Immature natural killer cell (primary cell): ENCODE measurements around the gene C1orf210. TPM values are rescaled to one million over a fixed set of nuclear protein-coding genes. Genes with fewer than 3 reads are reported as not detected.
A peak's percentile ranks its signal among the peaks of the same experiment; 100 is the strongest.

Experiments
- DNase-seq, 3 donors: peaks; one replicate each; pipeline ENCODE4 v3.0.0; 2022; ENCODE audit warnings: mixed read lengths in 1 of 3
- H3K27ac Mint-ChIP-seq, 6 donors: one replicate each; pipeline ENCODE4 v1.8.0; 2020; ENCODE audit warnings: mixed read lengths in 6 of 6, mild to moderate bottlenecking in 5 of 6, inconsistent platforms in 4 of 6, moderate library complexity in 3 of 6
- H3K27me3 Mint-ChIP-seq, 3 donors: one replicate each; pipeline ENCODE4 v1.8.0; 2020 to 2021; ENCODE audit warnings: low read depth in 3 of 3, mild to moderate bottlenecking in 3 of 3, mixed read lengths in 3 of 3, moderate library complexity in 3 of 3, inconsistent platforms in 1 of 3
- H3K36me3 Mint-ChIP-seq, 3 donors: one replicate each; pipeline ENCODE4 v1.8.0; 2020; ENCODE audit warnings: mixed read lengths in 3 of 3, inconsistent platforms in 2 of 3, mild to moderate bottlenecking in 2 of 3
- H3K4me1 Mint-ChIP-seq, 2 donors: one replicate each; pipeline ENCODE4 v1.8.0; 2020; ENCODE audit warnings: inconsistent platforms in 2 of 2, mild to moderate bottlenecking in 2 of 2, mixed read lengths in 2 of 2, moderate library complexity in 1 of 2
- H3K4me3 Mint-ChIP-seq, 5 donors: one replicate each; pipeline ENCODE4 v1.8.0; 2020; ENCODE audit warnings: mild to moderate bottlenecking in 5 of 5, mixed read lengths in 5 of 5, inconsistent platforms in 3 of 5, moderate library complexity in 3 of 5
- H3K9me3 Mint-ChIP-seq, 6 donors: one replicate each; pipeline ENCODE4 v1.8.0; 2020; ENCODE audit warnings: mild to moderate bottlenecking in 6 of 6, mixed read lengths in 6 of 6, inconsistent platforms in 4 of 6, moderate library complexity in 3 of 6
- polyA plus RNA-seq, 3 donors: library from polyadenylated mRNA; unstranded; fragments of 300-500 nt; fragmentation: Illumina TruSeq; gene quantifications; one replicate each; pipeline ENCODE4 v1.2.3, GENCODE V29; 2021

Gene C1orf210
- polyA plus RNA-seq, 3 donors from 2014 or later = not detected

DNA sequence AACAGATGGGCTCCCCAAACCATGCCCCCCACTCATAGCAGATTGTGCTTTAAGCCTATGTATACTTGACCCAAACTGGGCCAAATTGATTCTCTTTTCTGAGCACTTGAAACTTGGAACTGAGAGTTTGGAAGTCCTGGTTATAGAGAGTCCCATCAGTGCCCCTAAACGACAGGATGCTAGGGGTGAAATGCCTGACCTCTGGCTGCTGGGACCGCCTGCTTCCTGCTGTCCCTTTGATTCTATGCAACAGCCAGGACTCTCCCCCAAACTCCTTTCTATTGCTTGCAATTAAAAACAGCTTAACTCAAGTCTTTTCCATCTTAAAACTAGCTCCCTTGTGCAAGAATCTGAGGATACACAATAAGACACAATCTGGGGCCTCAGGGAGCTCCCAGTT is 4.7 kb downstream of the C1orf210 start:
- Mint-ChIP-seq H3K4me3 (no peak overlapping the region), H3K27ac (no peak overlapping the region), H3K9me3 (no peaks in the 10 kb centered on the region), H3K27me3 (no peaks in the 10 kb centered on the region), H3K36me3 (no peaks in the 10 kb centered on the region), H3K4me1 (peaks cover 0 to 1% of the 10 kb centered on the region in 2 donors)
- DNase-seq = no peak

DNA sequence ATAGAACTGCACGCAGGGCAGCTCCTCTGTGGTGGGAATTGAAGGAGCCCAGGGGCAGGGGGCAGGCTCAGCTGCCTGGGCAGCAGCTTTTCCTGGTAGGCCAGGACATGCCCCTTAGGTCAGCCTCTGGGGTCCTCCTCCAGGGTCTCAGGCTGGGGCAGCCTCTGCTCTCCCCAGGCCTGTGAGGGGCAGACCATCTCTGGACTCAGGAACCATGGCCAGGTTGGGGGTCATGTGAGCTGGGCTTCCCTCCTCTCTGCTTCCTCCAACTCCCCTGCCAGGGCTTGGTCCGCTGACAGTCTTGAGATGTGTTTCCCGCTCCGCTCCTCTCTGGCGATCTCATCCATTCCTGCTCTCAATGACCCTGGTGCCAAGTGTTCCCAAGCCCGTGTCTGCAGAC is 5.7 kb downstream of the C1orf210 start:
- Mint-ChIP-seq H3K27ac (no peak overlapping the region), H3K4me1 (peaks cover 5 to 7% of the 10 kb centered on the region in 2 donors), H3K36me3 (no peaks in the 10 kb centered on the region), H3K4me3 (no peak overlapping the region), H3K27me3 (no peaks in the 10 kb centered on the region), H3K9me3 (no peaks in the 10 kb centered on the region)
- DNase-seq = no peak

DNA sequence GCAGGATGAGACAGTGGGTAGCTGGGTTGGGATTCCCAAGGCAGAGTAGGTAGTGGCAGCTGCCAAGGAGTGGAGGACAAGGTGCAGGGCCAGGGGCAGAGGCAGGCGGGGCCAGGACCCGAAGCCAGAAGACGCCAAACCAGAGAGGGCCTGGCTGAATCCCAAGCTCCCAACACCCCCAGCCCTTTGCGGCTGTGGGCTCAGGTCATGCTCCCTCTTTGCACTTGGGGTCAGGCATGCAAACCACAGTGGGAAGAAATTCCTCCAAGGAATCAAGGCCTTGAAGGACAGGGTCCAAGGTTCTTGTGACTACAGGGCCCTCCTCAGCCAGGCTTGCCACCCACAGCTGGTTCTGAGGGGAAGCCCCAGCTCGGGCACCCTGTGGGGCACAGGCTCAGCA is 6.2 kb downstream of the C1orf210 start:
- H3K9me3 Mint-ChIP-seq = no peaks in the 10 kb centered on the region
- H3K27me3 Mint-ChIP-seq = peaks cover 0 to 2% (median 0%) of the 10 kb centered on the region in 3 donors
- H3K36me3 Mint-ChIP-seq = peaks cover 0 to 4% (median 0%) of the 10 kb centered on the region in 3 donors
- no peak overlapping the region for H3K27ac Mint-ChIP-seq
- DNase-seq = no peak
- no peak overlapping the region for H3K4me3 Mint-ChIP-seq
- H3K4me1 Mint-ChIP-seq = peaks cover 10 to 12% of the 10 kb centered on the region in 2 donors

DNA sequence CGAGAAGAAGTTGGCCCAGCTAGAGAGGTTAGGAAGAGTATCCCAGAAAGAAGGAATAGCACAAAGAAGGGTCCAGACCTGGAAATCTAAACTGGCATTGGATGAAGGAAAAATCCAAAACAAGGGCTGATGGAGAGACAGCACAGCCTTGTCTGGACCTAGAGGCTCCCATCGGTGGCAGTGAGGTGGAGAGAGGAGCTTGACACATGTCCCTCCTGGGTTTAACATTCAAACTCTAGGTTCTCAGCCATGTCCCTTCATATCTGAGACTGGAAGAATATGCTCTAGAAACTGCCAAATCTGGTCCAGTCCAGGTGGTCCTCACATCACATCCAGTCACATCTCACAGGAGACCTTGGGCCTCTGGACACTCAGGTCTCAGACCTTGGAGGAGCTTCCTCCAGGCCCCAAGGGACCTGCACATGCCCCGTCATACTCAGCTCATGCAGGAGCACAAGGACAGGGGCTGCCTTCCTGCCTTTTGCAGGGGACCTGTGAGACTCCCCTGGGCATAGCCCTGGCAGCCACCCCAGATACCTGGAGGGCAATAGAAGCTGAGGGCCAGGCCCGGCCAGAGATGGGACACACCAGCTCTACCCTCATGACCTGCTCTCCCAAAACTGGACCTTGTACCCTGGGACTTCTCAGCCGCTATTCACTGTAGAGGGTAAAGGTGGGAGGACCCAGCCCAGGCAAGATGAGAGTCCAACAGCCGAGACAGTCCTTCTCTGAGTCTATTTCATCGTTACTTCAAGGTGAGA is 8.1 kb downstream of the C1orf210 start:
- Mint-ChIP-seq H3K27me3 (peaks cover 0 to 2% (median 0%) of the 10 kb centered on the region in 3 donors), H3K9me3 (no peaks in the 10 kb centered on the region), H3K4me3 (no peak overlapping the region), H3K4me1 (peaks cover 13 to 14% of the 10 kb centered on the region in 2 donors), H3K36me3 (peaks cover 0 to 4% (median 0%) of the 10 kb centered on the region in 3 donors), H3K27ac (no peak overlapping the region)
- DNase-seq = no peak

DNA sequence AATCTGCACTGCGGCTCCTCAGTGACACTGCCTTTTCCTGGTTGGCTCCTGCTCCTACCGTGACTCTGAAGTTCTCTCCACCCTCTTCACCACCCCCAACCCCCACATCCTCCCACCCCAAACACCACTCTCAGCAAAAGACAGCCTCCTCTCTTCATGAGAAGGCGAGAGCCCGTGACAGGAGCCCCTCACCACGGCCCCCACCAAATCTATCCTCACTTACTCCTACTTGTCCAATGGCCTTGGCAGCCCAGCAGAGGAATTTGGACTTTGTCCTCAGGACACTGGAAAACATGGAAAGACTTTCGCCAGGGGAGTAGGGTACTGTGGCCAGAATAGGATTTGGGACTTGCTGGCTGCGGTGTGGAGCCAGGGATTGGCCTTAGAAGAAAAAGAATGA is 8.7 kb downstream of the C1orf210 start:
- H3K4me3 Mint-ChIP-seq = no peak overlapping the region
- no peaks in the 10 kb centered on the region for H3K9me3 Mint-ChIP-seq
- no peak for DNase-seq
- no peak overlapping the region for H3K27ac Mint-ChIP-seq
- H3K4me1 Mint-ChIP-seq = peaks cover 15% of the 10 kb centered on the region in 2 donors
- H3K36me3 Mint-ChIP-seq = peaks cover 0 to 4% (median 0%) of the 10 kb centered on the region in 3 donors
- peaks cover 0 to 2% (median 0%) of the 10 kb centered on the region in 3 donors for H3K27me3 Mint-ChIP-seq

DNA sequence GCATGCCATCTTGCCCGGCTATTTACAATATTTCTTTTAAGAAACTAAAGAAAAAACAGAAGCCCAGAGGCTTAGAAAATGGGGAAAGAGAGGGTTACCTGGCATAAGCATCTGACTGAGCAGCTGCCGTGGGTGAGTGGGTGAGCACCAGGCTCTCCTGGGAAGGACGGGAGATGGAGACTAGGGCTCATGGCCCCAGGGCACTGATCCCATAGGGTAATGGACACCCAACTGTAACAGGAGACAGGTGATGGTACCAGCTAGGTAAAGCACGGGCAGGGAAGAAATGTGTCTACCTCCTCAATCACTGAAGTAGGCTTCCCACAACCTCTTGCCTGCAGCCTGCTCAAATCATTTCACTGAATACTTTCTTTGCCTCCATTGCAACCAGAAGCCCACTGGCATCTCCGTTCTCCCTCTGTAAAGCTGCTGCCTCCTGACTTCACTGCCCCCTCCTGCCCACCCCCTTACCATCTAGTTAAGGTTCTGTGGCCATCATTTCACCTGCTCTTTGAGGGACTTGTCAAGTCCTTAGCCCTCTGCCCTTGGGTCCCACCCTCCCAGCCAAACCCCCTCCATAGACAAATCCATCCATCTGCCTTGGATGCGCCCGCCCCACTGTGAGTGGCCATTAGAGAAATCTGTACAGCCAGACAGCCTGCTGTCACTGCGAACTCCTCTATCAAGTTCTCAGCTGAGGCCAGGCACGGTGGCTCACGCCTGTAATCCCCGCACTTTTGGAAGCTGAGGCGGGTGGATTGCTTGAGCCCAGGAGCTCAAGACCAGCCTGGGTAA is 9.4 kb downstream of the C1orf210 start:
- Mint-ChIP-seq H3K27ac (peak overlapping the region in 1 of 6 donors; percentile 2), H3K4me3 (no peak overlapping the region), H3K36me3 (peaks cover 0 to 4% (median 0%) of the 10 kb centered on the region in 3 donors), H3K9me3 (no peaks in the 10 kb centered on the region), H3K4me1 (peaks cover 19 to 21% of the 10 kb centered on the region in 2 donors), H3K27me3 (peaks cover 0 to 4% (median 2%) of the 10 kb centered on the region in 3 donors)
- DNase-seq = no peak

DNA sequence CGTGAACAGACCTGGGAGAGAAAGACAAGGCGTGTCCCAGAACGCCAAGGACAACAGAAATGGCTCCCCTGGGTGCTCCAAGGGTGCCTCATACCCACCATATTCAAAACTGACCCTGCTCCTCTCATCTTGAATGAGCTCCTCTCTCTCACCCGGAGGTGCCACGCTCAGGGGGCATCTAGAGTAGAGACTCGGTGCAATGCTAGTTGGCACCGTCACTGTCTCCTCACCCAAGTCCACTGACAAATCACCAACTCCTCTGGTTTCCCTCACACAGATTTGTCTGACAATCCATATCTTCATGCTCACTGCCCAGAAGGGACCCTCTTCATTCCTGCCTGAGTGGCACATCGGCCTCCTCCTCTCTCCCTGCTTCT is 10.6 kb downstream of the C1orf210 start:
- no peaks in the 10 kb centered on the region for H3K9me3 Mint-ChIP-seq
- H3K4me1 Mint-ChIP-seq = peaks cover 30 to 31% of the 10 kb centered on the region in 2 donors
- H3K27me3 Mint-ChIP-seq = peaks cover 2 to 4% (median 4%) of the 10 kb centered on the region in 3 donors
- DNase-seq = no peak
- peak overlapping the region; percentile 35 to 83 (median 58) for H3K4me3 Mint-ChIP-seq
- H3K36me3 Mint-ChIP-seq = peaks cover 0 to 4% (median 0%) of the 10 kb centered on the region in 3 donors
- peak overlapping the region in 5 of 6 donors; percentile 51 to 85 (median 72) for H3K27ac Mint-ChIP-seq

DNA sequence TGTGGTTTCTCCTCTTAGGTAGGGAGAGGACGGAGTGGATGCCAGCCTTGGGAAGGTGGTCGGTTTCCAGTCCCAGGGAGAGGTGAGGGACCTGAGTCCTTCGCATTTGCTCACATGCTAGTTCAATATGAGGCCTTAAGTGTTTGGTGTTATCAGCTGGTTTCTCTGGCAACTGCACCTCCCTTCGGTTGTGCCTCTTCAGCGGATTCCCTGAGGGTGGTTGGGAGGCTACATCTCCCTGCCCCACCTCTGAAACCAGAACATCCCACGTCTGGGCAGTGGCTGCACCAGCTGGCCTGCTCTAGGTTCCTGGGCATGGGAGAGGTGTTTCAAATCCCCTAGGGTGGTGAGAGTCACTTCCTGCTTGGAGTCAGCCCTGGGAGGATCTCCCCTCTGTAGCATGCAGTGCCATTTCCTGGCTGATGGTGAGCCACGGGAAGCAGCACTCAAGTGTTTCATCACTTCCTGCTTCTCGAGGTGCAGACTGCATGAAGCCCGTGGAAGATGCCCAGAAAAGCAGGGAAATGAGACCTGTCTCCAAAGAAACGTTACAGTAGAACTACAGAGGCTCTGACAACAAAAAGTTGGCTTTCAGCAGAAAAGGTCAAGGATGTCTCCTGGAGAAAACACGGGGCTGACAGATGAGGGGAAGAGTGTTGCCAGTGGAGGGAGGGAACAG is 11.1 kb downstream of the C1orf210 start:
- peaks cover 30 to 31% of the 10 kb centered on the region in 2 donors for H3K4me1 Mint-ChIP-seq
- peak overlapping the region; percentile 25 to 85 (median 56) for H3K27ac Mint-ChIP-seq
- DNase-seq = peak; percentile 21 to 25 (median 21)
- no peaks in the 10 kb centered on the region for H3K9me3 Mint-ChIP-seq
- H3K36me3 Mint-ChIP-seq = peaks cover 0 to 4% (median 0%) of the 10 kb centered on the region in 3 donors
- peak overlapping the region; percentile 35 to 83 (median 58) for H3K4me3 Mint-ChIP-seq
- peaks cover 4% of the 10 kb centered on the region in 3 donors for H3K27me3 Mint-ChIP-seq

DNA sequence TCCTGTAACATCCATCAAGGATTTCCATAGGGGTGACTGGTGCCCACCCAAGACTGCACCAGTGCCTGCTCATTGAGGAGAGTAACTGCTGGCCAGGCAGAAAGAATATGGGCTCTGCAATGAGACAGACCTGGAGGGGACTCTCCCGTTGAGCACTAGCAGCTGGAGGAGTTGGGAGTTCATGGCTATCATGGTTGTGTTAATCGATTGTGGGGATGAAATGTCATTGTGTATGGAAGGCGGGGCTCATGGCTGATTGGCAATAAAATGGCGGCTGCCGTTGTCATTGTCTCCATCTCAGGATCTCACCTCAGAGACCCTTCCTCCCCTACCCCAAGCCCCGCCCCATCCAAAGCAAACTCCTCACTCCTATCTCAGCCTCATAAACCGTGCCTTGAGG is 11.7 kb downstream of the C1orf210 start:
- Mint-ChIP-seq H3K27ac (peak overlapping the region in 2 of 6 donors; percentile 40 to 72), H3K36me3 (peaks cover 0 to 4% (median 0%) of the 10 kb centered on the region in 3 donors), H3K4me1 (peaks cover 30 to 31% of the 10 kb centered on the region in 2 donors), H3K4me3 (no peak overlapping the region), H3K27me3 (peaks cover 4 to 6% (median 4%) of the 10 kb centered on the region in 3 donors), H3K9me3 (no peaks in the 10 kb centered on the region)
- DNase-seq = no peak

DNA sequence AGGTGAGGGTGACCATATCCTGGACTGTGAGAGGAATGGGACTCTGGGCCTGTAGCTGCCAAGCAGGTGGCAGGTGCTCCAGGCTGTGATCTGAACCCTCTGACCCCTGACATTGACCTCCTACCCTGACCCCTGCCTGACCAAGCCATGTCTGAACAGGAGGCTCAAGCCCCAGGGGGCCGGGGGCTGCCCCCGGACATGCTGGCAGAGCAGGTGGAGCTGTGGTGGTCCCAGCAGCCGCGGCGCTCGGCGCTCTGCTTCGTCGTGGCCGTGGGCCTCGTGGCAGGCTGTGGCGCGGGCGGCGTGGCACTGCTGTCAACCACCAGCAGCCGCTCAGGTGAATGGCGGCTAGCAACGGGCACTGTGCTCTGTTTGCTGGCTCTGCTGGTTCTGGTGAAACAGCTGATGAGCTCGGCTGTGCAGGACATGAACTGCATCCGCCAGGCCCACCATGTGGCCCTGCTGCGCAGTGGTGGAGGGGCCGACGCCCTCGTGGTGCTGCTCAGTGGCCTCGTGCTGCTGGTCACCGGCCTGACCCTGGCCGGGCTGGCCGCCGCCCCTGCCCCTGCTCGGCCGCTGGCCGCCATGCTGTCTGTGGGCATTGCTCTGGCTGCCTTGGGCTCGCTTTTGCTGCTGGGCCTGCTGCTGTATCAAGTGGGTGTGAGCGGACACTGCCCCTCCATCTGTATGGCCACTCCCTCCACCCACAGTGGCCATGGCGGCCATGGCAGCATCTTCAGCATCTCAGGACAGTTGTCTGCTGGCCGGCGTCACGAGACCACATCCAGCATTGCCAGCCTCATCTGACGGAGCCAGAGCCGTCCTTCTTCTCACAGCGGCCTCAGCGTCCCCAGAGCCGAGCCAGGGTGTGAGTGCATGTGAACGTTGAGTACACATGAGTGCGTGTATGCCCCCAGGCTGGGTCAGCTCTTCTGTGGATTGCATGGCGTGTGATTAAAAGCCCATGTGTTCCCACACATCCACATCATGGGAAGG is 12.5 kb downstream of the C1orf210 start:
- no peak for DNase-seq
- Mint-ChIP-seq H3K36me3 (peaks cover 0 to 4% (median 0%) of the 10 kb centered on the region in 3 donors), H3K4me1 (peaks cover 30 to 31% of the 10 kb centered on the region in 2 donors), H3K27me3 (peaks cover 4 to 6% (median 4%) of the 10 kb centered on the region in 3 donors), H3K9me3 (no peaks in the 10 kb centered on the region), H3K4me3 (no peak overlapping the region), H3K27ac (no peak overlapping the region)

DNA sequence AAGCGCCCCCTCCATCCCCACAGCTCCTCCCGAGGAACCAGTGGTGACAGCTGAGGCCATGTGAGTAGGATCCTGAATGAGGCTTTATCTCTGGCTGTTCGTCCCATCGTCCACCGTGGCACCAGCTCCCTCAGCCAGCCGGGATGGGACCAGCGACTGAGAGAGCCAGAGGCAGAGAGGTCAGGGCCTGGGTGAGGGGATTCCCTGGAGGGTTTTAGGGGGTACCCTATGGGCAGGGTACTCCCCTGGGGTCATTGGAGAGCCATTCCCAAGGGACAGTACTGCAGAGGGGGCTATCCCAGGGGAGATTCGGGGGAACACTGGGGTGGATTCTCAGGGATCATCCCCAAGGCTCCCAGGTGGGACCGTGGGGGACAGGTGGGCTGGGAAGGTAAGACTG is 13.2 kb downstream of the C1orf210 start:
- Mint-ChIP-seq H3K4me1 (peaks cover 30 to 31% of the 10 kb centered on the region in 2 donors), H3K27me3 (peaks cover 4 to 6% (median 4%) of the 10 kb centered on the region in 3 donors), H3K36me3 (peaks cover 0 to 4% (median 0%) of the 10 kb centered on the region in 3 donors), H3K4me3 (no peak overlapping the region), H3K27ac (no peak overlapping the region), H3K9me3 (no peaks in the 10 kb centered on the region)
- DNase-seq = no peak

DNA sequence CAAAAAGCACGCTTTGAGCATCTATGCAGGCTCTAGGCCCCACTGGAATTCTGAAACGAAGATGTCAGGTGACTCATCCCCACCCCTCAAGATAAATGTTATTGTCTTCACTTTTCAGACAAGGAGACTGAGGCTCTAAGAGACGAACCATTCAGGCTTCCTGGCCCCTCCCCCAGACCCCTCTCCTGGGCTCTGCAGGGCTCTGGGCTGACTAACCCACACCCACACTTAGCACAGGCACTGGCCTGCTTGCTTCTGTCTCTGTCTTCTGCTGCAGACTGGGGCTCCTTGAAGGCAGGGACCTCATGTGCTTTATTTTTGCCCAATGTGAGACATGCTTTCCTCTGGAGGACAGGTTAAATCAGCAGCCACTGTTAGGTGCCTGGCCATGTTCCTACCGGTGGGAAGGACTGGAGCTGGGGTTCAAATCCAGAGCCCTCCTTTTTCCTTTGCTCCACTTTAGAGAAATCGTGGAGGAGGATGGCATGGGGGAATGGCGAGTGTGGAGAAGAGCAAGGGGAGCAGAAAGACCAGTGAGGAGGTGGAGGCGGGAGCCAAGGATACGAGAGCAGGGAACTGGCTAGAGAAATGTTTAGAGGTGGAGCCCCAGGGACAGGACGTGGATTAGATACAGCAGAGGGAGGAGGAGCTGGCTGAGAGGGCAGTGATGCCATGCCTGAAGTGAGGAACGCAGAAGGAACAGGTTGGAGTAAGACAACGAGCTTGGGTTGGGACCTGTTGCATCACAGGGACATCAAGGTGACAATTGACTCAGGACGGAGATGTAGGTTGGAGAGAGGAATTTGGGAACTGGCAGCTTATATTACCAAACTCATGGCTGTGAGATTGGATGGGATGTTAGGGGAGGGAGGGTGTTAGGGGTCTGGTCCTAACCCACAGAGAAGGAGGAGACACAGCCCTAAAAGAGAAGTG is 13.9 kb downstream of the C1orf210 start:
- Mint-ChIP-seq H3K27ac (peak overlapping the region in 2 of 6 donors; percentile 35 to 63), H3K36me3 (peaks cover 0 to 4% (median 0%) of the 10 kb centered on the region in 3 donors), H3K27me3 (peaks cover 4 to 6% (median 4%) of the 10 kb centered on the region in 3 donors), H3K9me3 (no peaks in the 10 kb centered on the region), H3K4me3 (peak overlapping the region; percentile 70 to 84 (median 72)), H3K4me1 (peaks cover 30 to 31% of the 10 kb centered on the region in 2 donors)
- no peak for DNase-seq
